HepG2 (cell line): ENCODE data around the gene TCAIM. TPM values are rescaled to one million over a fixed set of nuclear protein-coding genes. Genes with fewer than 3 reads are reported as not detected.
A peak's percentile ranks its signal among the peaks of the same experiment; 100 is the strongest.

Experiments
- CAMTA2 ChIP-seq: sonication (generic); formaldehyde crosslinking; IDR thresholded peaks from 2 replicates; pipeline ENCODE4 v1.4.0; 2020; ENCODE audit warnings: mild to moderate bottlenecking, missing genetic modification reagents, borderline replicate concordance
- DNMT3B ChIP-seq: conservative IDR thresholded peaks from 2 replicates; pipeline ENCODE4 v1.6.1; 2016; ENCODE audit warnings: missing biosample characterization, control low read depth
- HDAC2 ChIP-seq: sonication (generic); formaldehyde crosslinking; IDR thresholded peaks from 2 replicates; pipeline ENCODE4 v1.4.0; 2020; ENCODE audit warnings: missing genetic modification reagents
- HDAC6 ChIP-seq: fragments of 200-600 bp; sonication (generic); IDR thresholded peaks from 2 replicates; pipeline ENCODE4 v1.7.0; 2017; ENCODE audit warnings: mild to moderate bottlenecking, antibody characterized with exemption, low read length, low read depth
- SRF ChIP-seq: IDR thresholded peaks from 2 replicates; pipeline ENCODE4 v1.6.1; 2011; ENCODE audit warnings: mild to moderate bottlenecking, low read depth, low read length, moderate library complexity
- TARDBP ChIP-seq: sonication (generic); formaldehyde crosslinking; IDR thresholded peaks from 2 replicates; pipeline ENCODE4 v1.8.0; 2022; ENCODE audit warnings: mild to moderate bottlenecking, missing genetic modification reagents
- TCF12 ChIP-seq, 2 experiments: fragments of 450-650 bp in 1 of 2; sonication (generic) in 1 of 2; formaldehyde crosslinking in 1 of 2; IDR thresholded peaks; 2 replicates each; pipeline versions ENCODE4 v1.6.1 to v1.8.0; 2017 to 2022; ENCODE audit warnings: antibody characterized with exemption in 1 of 2, mild to moderate bottlenecking in 1 of 2, missing genetic modification reagents in 1 of 2, moderate library complexity in 1 of 2
- TGIF2 ChIP-seq: IDR thresholded peaks from 2 replicates; pipeline ENCODE4 v1.6.1; 2016; ENCODE audit warnings: control low read depth, missing compliant biosample characterization
- TOE1 ChIP-seq: sonication (generic); formaldehyde crosslinking; IDR thresholded peaks from 2 replicates; pipeline ENCODE4 v1.4.0; 2020; ENCODE audit warnings: mild to moderate bottlenecking, missing genetic modification reagents
- ZBTB34 ChIP-seq: sonication (generic); formaldehyde crosslinking; IDR thresholded peaks from 2 replicates; pipeline ENCODE4 v1.8.0; 2022; ENCODE audit warnings: mild to moderate bottlenecking, missing genetic modification reagents
- ZBTB7B ChIP-seq: sonication (generic); formaldehyde crosslinking; IDR thresholded peaks from 2 replicates; pipeline ENCODE4 v1.4.0; 2020; ENCODE audit warnings: missing genetic modification reagents
- ZFAT ChIP-seq: sonication (generic); formaldehyde crosslinking; conservative IDR thresholded peaks from 2 replicates; pipeline ENCODE4 v1.8.1; 2023; ENCODE audit warnings: missing genetic modification reagents, inconsistent platforms
- ZFP91 ChIP-seq: sonication (generic); formaldehyde crosslinking; IDR thresholded peaks from 2 replicates; pipeline ENCODE4 v1.9.0; 2022; ENCODE audit warnings: missing genetic modification reagents, mild to moderate bottlenecking, borderline replicate concordance
- ZNF333 ChIP-seq: sonication (generic); formaldehyde crosslinking; IDR thresholded peaks from 2 replicates; pipeline ENCODE4 v1.4.0; 2020; ENCODE audit warnings: mild to moderate bottlenecking, missing genetic modification reagents, borderline replicate concordance
- ZNF367 ChIP-seq: sonication (generic); formaldehyde crosslinking; IDR thresholded peaks from 2 replicates; pipeline ENCODE4 v1.4.0; 2020; ENCODE audit warnings: missing genetic modification reagents, borderline replicate concordance
- ZNF567 ChIP-seq: sonication (generic); formaldehyde crosslinking; IDR thresholded peaks from 2 replicates; pipeline ENCODE4 v1.8.1; 2023; ENCODE audit warnings: mild to moderate bottlenecking, missing genetic modification reagents, borderline replicate concordance
- ZNF777 ChIP-seq: sonication (generic); formaldehyde crosslinking; IDR thresholded peaks from 2 replicates; pipeline ENCODE4 v1.4.0; 2020; ENCODE audit warnings: missing genetic modification reagents
- polyA plus RNA-seq, 8 experiments: library from polyadenylated mRNA; depleted of rRNA in 3 of 8; stranded (reverse) in 7 of 8; unstranded in 1 of 8; fragments of >200 nt; fragmentation: Illumina TruSeq in 4 of 8; extraction: Trizol in 4 of 8; gene quantifications; 2 replicates each; pipeline versions ENCODE4 v1.2.1 to v1.2.3, GENCODE V29; 2011 to 2016; ENCODE audit warnings: low read depth in 4 of 8, missing spikeins in 1 of 8, mixed read lengths in 1 of 8; ENCODE audit not compliant: insufficient read depth in 1 of 8
- total RNA-seq, 5 experiments: library from RNA; depleted of rRNA; stranded (reverse); fragments of >200 nt; fragmentation: Illumina TruSeq; extraction: Trizol; gene quantifications; 2 replicates each; pipeline ENCODE4 v1.2.3, GENCODE V29; 2016; ENCODE audit warnings: low read depth in 1 of 5
- TF ChIP-seq, protein P1 (sequence below), 2 experiments: sonication (generic) in 1 of 2; formaldehyde crosslinking in 1 of 2; IDR thresholded peaks; 2 replicates each; pipeline versions ENCODE4 v1.6.1 to v1.9.0; 2014 to 2022; ENCODE audit warnings: antibody characterized with exemption in 1 of 2, borderline replicate concordance in 1 of 2, inconsistent platforms in 1 of 2, low read depth in 1 of 2, missing genetic modification reagents in 1 of 2

TCAIM gene
- total and polyA plus RNA-seq, 2 of the 13 experiments (the other 11 are each of a cell fraction or from before 2014, with no cell fraction given): 16.9 to 22.6 TPM

GRCh38 chr3:44439499-44440295 is 101.1 kb downstream of the TCAIM start (continued):
- TF ChIP-seq, protein P1, sequence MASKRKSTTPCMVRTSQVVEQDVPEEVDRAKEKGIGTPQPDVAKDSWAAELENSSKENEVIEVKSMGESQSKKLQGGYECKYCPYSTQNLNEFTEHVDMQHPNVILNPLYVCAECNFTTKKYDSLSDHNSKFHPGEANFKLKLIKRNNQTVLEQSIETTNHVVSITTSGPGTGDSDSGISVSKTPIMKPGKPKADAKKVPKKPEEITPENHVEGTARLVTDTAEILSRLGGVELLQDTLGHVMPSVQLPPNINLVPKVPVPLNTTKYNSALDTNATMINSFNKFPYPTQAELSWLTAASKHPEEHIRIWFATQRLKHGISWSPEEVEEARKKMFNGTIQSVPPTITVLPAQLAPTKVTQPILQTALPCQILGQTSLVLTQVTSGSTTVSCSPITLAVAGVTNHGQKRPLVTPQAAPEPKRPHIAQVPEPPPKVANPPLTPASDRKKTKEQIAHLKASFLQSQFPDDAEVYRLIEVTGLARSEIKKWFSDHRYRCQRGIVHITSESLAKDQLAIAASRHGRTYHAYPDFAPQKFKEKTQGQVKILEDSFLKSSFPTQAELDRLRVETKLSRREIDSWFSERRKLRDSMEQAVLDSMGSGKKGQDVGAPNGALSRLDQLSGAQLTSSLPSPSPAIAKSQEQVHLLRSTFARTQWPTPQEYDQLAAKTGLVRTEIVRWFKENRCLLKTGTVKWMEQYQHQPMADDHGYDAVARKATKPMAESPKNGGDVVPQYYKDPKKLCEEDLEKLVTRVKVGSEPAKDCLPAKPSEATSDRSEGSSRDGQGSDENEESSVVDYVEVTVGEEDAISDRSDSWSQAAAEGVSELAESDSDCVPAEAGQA (IDR thresholded peaks at IDR 0.05; ENCODE audit: low read depth): peak; percentile 30; the same call in 1 of the 2 replicates
- TF ChIP-seq, protein P1 (CRISPR knock-in tag; IDR thresholded peaks at IDR 0.05; ENCODE audit: borderline replicate concordance): no peak
- TF ChIP-seq ZNF367 (CRISPR knock-in tag) (no peak), ZBTB34 (CRISPR knock-in tag) (0 out of 2 replicates have a peak, but pooled peaks have one; percentile 54), ZNF333 (no peak), TOE1 (no peak), TCF12 (IDR thresholded peaks at IDR 0.05) (no peak), TCF12 (CRISPR knock-in tag; IDR thresholded peaks at IDR 0.05) (peak; percentile 72; the same call in 1 of the 2 replicates), TARDBP (CRISPR knock-in tag) (peak; percentile 73), SRF (no peak), DNMT3B (CRISPR knock-in tag) (no peak; the same call in 1 of the 2 replicates), ZFP91 (CRISPR knock-in tag) (peak; percentile 72; the same call in 1 of the 2 replicates), ZNF567 (no peak), ZFAT (no peak), CAMTA2 (CRISPR knock-in tag) (peak; percentile 2; the same call in 1 of the 2 replicates), HDAC2 (CRISPR knock-in tag) (peak; percentile 80), ZNF777 (CRISPR knock-in tag) (no peak), TGIF2 (CRISPR knock-in tag) (peak; percentile 89), ZBTB7B (peak; percentile 74; the same call in 1 of the 2 replicates), HDAC6 (no peak)
